OCI-LY7 (cell line): ENCODE measurements around the gene NHS. TPM values are rescaled to one million over a fixed set of nuclear protein-coding genes. Genes with fewer than 3 reads are reported as not detected.

ENCODE experiments used
- BruUV-seq: library from RNA; stranded (reverse); fragments of 400-500 nt; replicated peaks from 2 replicates; lab custom pipeline; 2021; lab: Mats Ljungman, UMichigan
- CTCF ChIA-PET: fragments of 300-600 bp; sonication (Branson Sonifier 250); formaldehyde crosslinking; loops from one replicate; lab custom pipeline; 2022; ENCODE audit warnings: antibody characterized with exemption; ENCODE audit not compliant: unreplicated experiment; lab: Charles Lee
- POLR2A ChIA-PET: fragments of 300-600 bp; sonication (Branson Sonifier 250); formaldehyde crosslinking; loops from one replicate; lab custom pipeline; 2022; ENCODE audit warnings: antibody characterized with exemption; lab: Charles Lee
- DNase-seq: peaks from one replicate; pipeline ENCODE4 v3.0.0-alpha.2; 2015; ENCODE audit warnings: low spot score
- H2AFZ ChIP-seq: fragments of 200-600 bp; sonication (generic), shearing (Covaris generic); 2 replicates; pipeline ENCODE4 v1.6.1; 2014; ENCODE audit warnings: mild to moderate bottlenecking, antibody characterized with exemption, low read length, moderate library complexity
- H3K27ac ChIP-seq: fragments of 200-600 bp; sonication (generic); 2 replicates; pipeline ENCODE4 v1.5.1; 2014; ENCODE audit warnings: mixed run types, low read depth, mild to moderate bottlenecking, moderate library complexity, low read length, inconsistent platforms; ENCODE audit not compliant: poor library complexity, severe bottlenecking
- H3K36me3 ChIP-seq: fragments of 200-600 bp; sonication (generic); 2 replicates; pipeline ENCODE4 v1.6.1; 2014; ENCODE audit warnings: mild to moderate bottlenecking, antibody characterized with exemption, low read length, moderate library complexity, mixed read lengths; ENCODE audit not compliant: insufficient read depth
- H3K4me1 ChIP-seq: fragments of 200-600 bp; sonication (generic); 2 replicates; pipeline ENCODE4 v1.5.1; 2014; ENCODE audit warnings: mild to moderate bottlenecking, low read length; ENCODE audit not compliant: insufficient read depth, poor library complexity, severe bottlenecking
- H3K4me2 ChIP-seq: fragments of 200-600 bp; sonication (generic); 2 replicates; pipeline ENCODE4 v1.6.1; 2014; ENCODE audit warnings: mild to moderate bottlenecking, low read length
- H3K4me3 ChIP-seq: fragments of 200-600 bp; sonication (generic); 2 replicates; pipeline ENCODE4 v1.5.1; 2014; ENCODE audit warnings: mild to moderate bottlenecking, low read depth, low read length; ENCODE audit not compliant: poor library complexity, severe bottlenecking
- H3K79me2 ChIP-seq: fragments of 200-600 bp; sonication (generic); 2 replicates; pipeline ENCODE4 v1.6.1; 2016; ENCODE audit warnings: low read depth, mild to moderate bottlenecking, low read length, moderate library complexity, mixed read lengths; ENCODE audit not compliant: insufficient read depth
- H3K9me2 ChIP-seq: fragments of 200-600 bp; sonication (generic); 2 replicates; pipeline ENCODE4 v1.6.1; 2016; ENCODE audit warnings: mild to moderate bottlenecking, low read length, mixed read lengths; ENCODE audit not compliant: insufficient read depth
- H3K9me3 ChIP-seq: fragments of 200-600 bp; sonication (generic); 2 replicates; pipeline ENCODE4 v1.6.1; 2014; ENCODE audit warnings: mild to moderate bottlenecking, mixed run types, low read length, mixed read lengths
- H4K20me1 ChIP-seq: fragments of 200-600 bp; sonication (generic); 2 replicates; pipeline ENCODE4 v1.6.1; 2014; ENCODE audit warnings: mild to moderate bottlenecking, antibody characterized with exemption, low read length, moderate library complexity, mixed read lengths; ENCODE audit not compliant: insufficient read depth
- CTCF ChIP-seq: fragments of 200-600 bp; sonication (generic); conservative IDR thresholded peaks from 2 replicates; pipeline ENCODE4 v1.5.1; 2014; ENCODE audit warnings: mild to moderate bottlenecking, antibody characterized with exemption, low read length, moderate library complexity, mixed read lengths
- EZH2phosphoT487 ChIP-seq: fragments of 200-600 bp; sonication (generic); IDR thresholded peaks from 2 replicates; pipeline ENCODE4 v1.6.1; 2018; ENCODE audit warnings: low read depth, borderline replicate concordance, mild to moderate bottlenecking, mixed run types, antibody characterized with exemption, low read length, moderate library complexity, mixed read lengths
- intact Hi-C: fragments of 100-400 bp; cut with micrococcal nuclease; formaldehyde crosslinking; loops from one replicate; pipeline ENCODE4 v1.10.0; 2022; ENCODE audit not compliant: unreplicated experiment
- total RNA-seq, 2 experiments: library from RNA; depleted of rRNA in 1 of 2; stranded (reverse); fragments of >200 nt in 1 of 2; shearing (Covaris generic) in 1 of 2; gene quantifications; 2 replicates each; pipeline ENCODE4 v1.2.3, GENCODE V29; 2014 to 2022

Gene NHS
- total RNA-seq, 2 experiments from 2014 or later = not detected

GRCh38 chrX:17368002-17368401, 7.0 kb upstream of the NHS start:
- BruUV-seq = no TSS peak
- no peak for TF ChIP-seq EZH2phosphoT487
- ChIA-PET POLR2A (no interaction called here), CTCF (no interaction called here)
- Histone ChIP-seq H4K20me1 (no peaks in the 10 kb centered on the region), H3K36me3 (no peaks in the 10 kb centered on the region), H3K9me2 (no peaks in the 10 kb centered on the region), H3K9me3 (no peaks in the 10 kb centered on the region), H3K4me3 (no peak overlapping the region), H3K4me1 (no peaks in the 10 kb centered on the region), H3K79me2 (no peaks in the 10 kb centered on the region), H2AFZ (no peak overlapping the region), H3K4me2 (no peak overlapping the region), H3K27ac (no peak overlapping the region)
- intact Hi-C loops = no loop called here
- no peak for DNase-seq

- H3K4me1 ChIP-seq = no peaks in the 10 kb centered on the region
- no peak overlapping the region for H3K27ac ChIP-seq
- no peak overlapping the region for H3K4me2 ChIP-seq
- intact Hi-C loops = no loop called here
- no peak overlapping the region for H3K4me3 ChIP-seq
- H3K79me2 ChIP-seq = no peaks in the 10 kb centered on the region
- TF ChIP-seq EZH2phosphoT487 (no peak), CTCF (no peak)
- DNase-seq = no peak
- no peaks in the 10 kb centered on the region for H3K9me2 ChIP-seq
- H3K9me3 ChIP-seq = no peaks in the 10 kb centered on the region
- H4K20me1 ChIP-seq = no peaks in the 10 kb centered on the region
- ChIA-PET POLR2A (no interaction called here), CTCF (no interaction called here)
- H3K36me3 ChIP-seq = no peaks in the 10 kb centered on the region
- no peak overlapping the region for H2AFZ ChIP-seq
- no TSS peak for BruUV-seq
Measured at GRCh38 chrX:17369309-17369708, 5.7 kb upstream of the NHS start.

GRCh38 chrX:17370191-17370590, 4.8 kb upstream of the NHS start:
- Histone ChIP-seq H3K27ac (no peak overlapping the region), H3K4me1 (no peaks in the 10 kb centered on the region), H3K4me3 (no peak overlapping the region), H3K4me2 (no peak overlapping the region), H3K9me3 (no peaks in the 10 kb centered on the region), H2AFZ (no peak overlapping the region), H3K36me3 (no peaks in the 10 kb centered on the region), H4K20me1 (no peaks in the 10 kb centered on the region), H3K79me2 (no peaks in the 10 kb centered on the region), H3K9me2 (no peaks in the 10 kb centered on the region)
- TF ChIP-seq EZH2phosphoT487 = no peak
- TF ChIP-seq CTCF = no peak
- no peak for DNase-seq
- ChIA-PET CTCF (no interaction called here), POLR2A (no interaction called here)
- intact Hi-C loops = no loop called here
- BruUV-seq = no TSS peak
